BE2C (cell line): ENCODE measurements around the gene ADAMTS16.

ENCODE experiments used
- DNase-seq: peaks from one replicate; pipeline ENCODE4 v3.0.0-alpha.2; 2020
- H3K27me3 ChIP-seq: fragments of 250-450 bp; sonication (Bioruptor Pico); 2 replicates; pipeline ENCODE4 v1.5.1; 2020; ENCODE audit warnings: mild to moderate bottlenecking
- H3K36me3 ChIP-seq: fragments of 250-450 bp; sonication (Bioruptor Pico); 2 replicates; pipeline ENCODE4 v1.5.1; 2020; ENCODE audit warnings: mild to moderate bottlenecking
- H3K4me1 ChIP-seq: fragments of 250-450 bp; sonication (Bioruptor Pico); 2 replicates; pipeline ENCODE4 v1.5.1; 2020
- H3K4me3 ChIP-seq: 2 replicates; pipeline ENCODE4 v1.5.1; 2011; ENCODE audit warnings: low read depth, low read length
- H3K9me3 ChIP-seq: fragments of 250-450 bp; sonication (Bioruptor Pico); 2 replicates; pipeline ENCODE4 v1.5.1; 2020
- CTCF ChIP-seq: IDR thresholded peaks from 2 replicates; pipeline ENCODE4 v1.5.1; 2012; ENCODE audit warnings: mild to moderate bottlenecking, low read depth, low read length

Gene ADAMTS16

GRCh38 chr5:5356765-5357164, 216.6 kb downstream of the ADAMTS16 start:
- Histone ChIP-seq H3K9me3 (no peaks in the 10 kb centered on the region), H3K36me3 (no peaks in the 10 kb centered on the region), H3K27me3 (no peaks in the 10 kb centered on the region), H3K4me3 (no peak overlapping the region), H3K4me1 (0 out of 2 replicates have a peak, but pooled peaks cover 4% of the 10 kb centered on the region)
- no peak for DNase-seq
- TF ChIP-seq CTCF, result no peak

- Histone ChIP-seq H3K27me3 (no peaks in the 10 kb centered on the region), H3K4me1 (0 out of 2 replicates have a peak, but pooled peaks cover 4% of the 10 kb centered on the region), H3K36me3 (no peaks in the 10 kb centered on the region), H3K4me3 (no peak overlapping the region), H3K9me3 (no peaks in the 10 kb centered on the region)
- TF ChIP-seq CTCF, result no peak
- DNase-seq, result no peak
These were observed 219.5 kb downstream of the ADAMTS16 start for GRCh38 chr5:5359618-5360017.

GRCh38 chr5:5360363-5360940, 220.3 kb downstream of the ADAMTS16 start:
- DNase-seq, result no peak
- TF ChIP-seq CTCF, result no peak
- H3K9me3 ChIP-seq, result no peaks in the 10 kb centered on the region
- H3K36me3 ChIP-seq, result no peaks in the 10 kb centered on the region
- H3K4me1 ChIP-seq, result 0 out of 2 replicates have a peak, but pooled peaks cover 4% of the 10 kb centered on the region
- no peak overlapping the region for H3K4me3 ChIP-seq
- H3K27me3 ChIP-seq, result no peaks in the 10 kb centered on the region

GRCh38 chr5:5360941-5361520, 220.9 kb downstream of the ADAMTS16 start:
- Histone ChIP-seq H3K36me3 (no peaks in the 10 kb centered on the region), H3K27me3 (no peaks in the 10 kb centered on the region), H3K4me3 (no peak overlapping the region), H3K4me1 (0 out of 2 replicates have a peak, but pooled peaks cover 4% of the 10 kb centered on the region), H3K9me3 (no peaks in the 10 kb centered on the region)
- TF ChIP-seq CTCF, result no peak
- no peak for DNase-seq

GRCh38 chr5:5363045-5363444, 222.9 kb downstream of the ADAMTS16 start:
- Histone ChIP-seq H3K4me1 (0 out of 2 replicates have a peak, but pooled peaks cover 4% of the 10 kb centered on the region), H3K9me3 (no peaks in the 10 kb centered on the region), H3K36me3 (no peaks in the 10 kb centered on the region), H3K4me3 (no peak overlapping the region), H3K27me3 (no peaks in the 10 kb centered on the region)
- no peak for TF ChIP-seq CTCF
- DNase-seq, result no peak

GRCh38 chr5:5364932-5365331, 224.8 kb downstream of the ADAMTS16 start:
- DNase-seq, result no peak
- no peak for TF ChIP-seq CTCF
- H3K27me3 ChIP-seq, result no peaks in the 10 kb centered on the region
- no peak overlapping the region for H3K4me3 ChIP-seq
- H3K9me3 ChIP-seq, result no peaks in the 10 kb centered on the region
- 0 out of 2 replicates have a peak, but pooled peaks cover 4% of the 10 kb centered on the region for H3K4me1 ChIP-seq
- H3K36me3 ChIP-seq, result no peaks in the 10 kb centered on the region
